IMR-90 (cell line): ENCODE measurements around the gene GIT1. TPM values are rescaled to one million over a fixed set of nuclear protein-coding genes. Genes with fewer than 3 reads are reported as not detected.

Experiments
- ATAC-seq: fragments of 200-7000 bp; cut with Tn5 transposase; 2 replicates; pipeline ENCODE4 v1.9.1; 2020; ENCODE audit warnings: low read depth, mild to moderate bottlenecking, moderate library complexity
- BruUV-seq: library from RNA; stranded (reverse); fragments of 400-500 nt; replicated peaks from 2 replicates; lab custom pipeline; 2021; lab: Mats Ljungman, UMichigan
- CTCF ChIA-PET: fragments of 300-600 bp; formaldehyde crosslinking; extraction: SDS; loops from one replicate; lab custom pipeline; 2021; ENCODE audit warnings: antibody characterized with exemption; lab: Yijun Ruan, JAX
- POLR2A ChIA-PET: fragments of 300-600 bp; sonication (Branson Sonifier 250); formaldehyde crosslinking; loops from one replicate; lab custom pipeline; 2022; ENCODE audit warnings: antibody characterized with exemption; ENCODE audit not compliant: unreplicated experiment; lab: Charles Lee
- DNase-seq: peaks from one replicate; pipeline ENCODE4 v3.0.0; 2013
- H2AFZ ChIP-seq: replicated peaks from 2 replicates; pipeline ENCODE3; 2013; ENCODE audit warnings: low read length, mild to moderate bottlenecking; ENCODE audit not compliant: poor library complexity
- H2AK5ac ChIP-seq: 2 replicates; pipeline ENCODE4 v1.6.1; 2013; ENCODE audit warnings: low read depth, low read length, inconsistent platforms
- H2AK9ac ChIP-seq: replicated peaks from 2 replicates; pipeline ENCODE3; 2013; ENCODE audit warnings: mild to moderate bottlenecking, low read depth, low read length, moderate library complexity; ENCODE audit not compliant: poor library complexity
- H2BK120ac ChIP-seq: 2 replicates; pipeline ENCODE4 v1.6.1; 2013; ENCODE audit warnings: low read depth, low read length, inconsistent platforms
- H2BK15ac ChIP-seq: 3 replicates; pipeline ENCODE4 v1.6.1; 2013; ENCODE audit warnings: low read depth, low read length, inconsistent platforms
- H2BK20ac ChIP-seq: 2 replicates; pipeline ENCODE4 v1.6.1; 2013; ENCODE audit warnings: low read depth, mild to moderate bottlenecking, inconsistent platforms, low read length, moderate library complexity
- H2BK5ac ChIP-seq: 2 replicates; pipeline ENCODE4 v1.6.1; 2013; ENCODE audit warnings: mild to moderate bottlenecking, low read depth, low read length, inconsistent platforms; ENCODE audit not compliant: poor library complexity, severe bottlenecking
- H3K14ac ChIP-seq: replicated peaks from 2 replicates; pipeline ENCODE4 v1.6.1; 2013; ENCODE audit warnings: low read depth, low read length, inconsistent platforms
- H3K18ac ChIP-seq: 2 replicates; pipeline ENCODE4 v1.6.1; 2013; ENCODE audit warnings: low read depth, low read length, control low read depth
- H3K23ac ChIP-seq: 2 replicates; pipeline ENCODE4 v1.6.1; 2013; ENCODE audit warnings: low read depth, low read length, inconsistent platforms
- H3K27ac ChIP-seq: 2 replicates; pipeline ENCODE4 v1.5.1; 2013; ENCODE audit warnings: mild to moderate bottlenecking, control low read depth, low read length; ENCODE audit not compliant: insufficient read depth
- H3K27me3 ChIP-seq: 2 replicates; pipeline ENCODE4 v1.6.1; 2013; ENCODE audit warnings: low read length; ENCODE audit not compliant: control insufficient read depth, insufficient read depth
- H3K36me3 ChIP-seq: 2 replicates; pipeline ENCODE4 v1.6.1; 2013; ENCODE audit warnings: low read length, mixed read lengths; ENCODE audit not compliant: control insufficient read depth, insufficient read depth
- H3K4ac ChIP-seq: 2 replicates; pipeline ENCODE4 v1.6.1; 2013; ENCODE audit warnings: low read depth, low read length, inconsistent platforms
- H3K4me1 ChIP-seq: 2 replicates; pipeline ENCODE4 v1.6.1; 2013; ENCODE audit warnings: low read length, mixed read lengths; ENCODE audit not compliant: control insufficient read depth, insufficient read depth
- H3K4me2 ChIP-seq: 2 replicates; pipeline ENCODE4 v1.6.1; 2013; ENCODE audit warnings: low read depth, mild to moderate bottlenecking, control low read depth, low read length, moderate library complexity
- H3K4me3 ChIP-seq: 2 replicates; pipeline ENCODE4 v1.5.1; 2013; ENCODE audit warnings: low read depth, mild to moderate bottlenecking, control low read depth, low read length, moderate library complexity; ENCODE audit not compliant: insufficient read depth
- H3K56ac ChIP-seq: 2 replicates; pipeline ENCODE4 v1.6.1; 2013; ENCODE audit warnings: low read length, inconsistent platforms; ENCODE audit not compliant: insufficient read depth; ENCODE audit errors: extremely low read depth
- H3K79me1 ChIP-seq, 2 experiments: 2 replicates each; pipeline ENCODE4 v1.6.1; 2013; ENCODE audit warnings: low read length in 2 of 2, inconsistent platforms in 1 of 2, low read depth in 1 of 2
- H3K9ac ChIP-seq: 2 replicates; pipeline ENCODE4 v1.6.1; 2013; ENCODE audit warnings: low read depth, low read length, control low read depth
- H3K9me1 ChIP-seq: 2 replicates; pipeline ENCODE4 v1.6.1; 2013; ENCODE audit warnings: low read length, inconsistent platforms; ENCODE audit not compliant: insufficient read depth
- H3K9me3 ChIP-seq: 2 replicates; pipeline ENCODE4 v1.6.1; 2013; ENCODE audit warnings: low read length; ENCODE audit not compliant: control insufficient read depth, insufficient read depth
- H4K20me1 ChIP-seq: 2 replicates; pipeline ENCODE4 v1.6.1; 2013; ENCODE audit warnings: low read length, inconsistent platforms; ENCODE audit not compliant: insufficient read depth
- H4K5ac ChIP-seq: 2 replicates; pipeline ENCODE4 v1.6.1; 2013; ENCODE audit warnings: mild to moderate bottlenecking, low read depth, low read length, control low read depth
- H4K8ac ChIP-seq, 2 experiments: 2 replicates each; pipeline ENCODE4 v1.6.1; 2013; ENCODE audit warnings: low read depth in 2 of 2, low read length in 2 of 2, control low read depth in 1 of 2, inconsistent platforms in 1 of 2
- H4K91ac ChIP-seq: 2 replicates; pipeline ENCODE4 v1.6.1; 2013; ENCODE audit warnings: low read depth, low read length, inconsistent platforms; ENCODE audit not compliant: insufficient read depth
- CTCF ChIP-seq: conservative IDR thresholded peaks from 2 replicates; pipeline ENCODE4 v1.5.1; 2012; ENCODE audit warnings: mild to moderate bottlenecking, low read depth, low read length, improper control_type of control experiment
- ELK1 ChIP-seq: fragments of 150-350 bp; IDR thresholded peaks from 2 replicates; pipeline ENCODE4 v1.6.1; 2016; ENCODE audit warnings: low read depth, mild to moderate bottlenecking, low read length, moderate library complexity, borderline replicate concordance
- MXI1 ChIP-seq: IDR thresholded peaks from 2 replicates; pipeline ENCODE4 v1.6.1; 2012; ENCODE audit warnings: low read depth, mild to moderate bottlenecking, low read length, moderate library complexity, borderline replicate concordance
- RAD21 ChIP-seq: IDR thresholded peaks from 2 replicates; pipeline ENCODE4 v1.6.1; 2012; ENCODE audit warnings: low read length, improper control_type of control experiment
- RFX5 ChIP-seq: IDR thresholded peaks from 2 replicates; pipeline ENCODE4 v1.8.0; 2012; ENCODE audit warnings: low read depth, mild to moderate bottlenecking, low read length, moderate library complexity
- WGBS, 2 experiments: methylation state at CpG; one replicate each; pipeline versions ENCODE4 v1.1.5 to v1.1.7; 2013; ENCODE audit warnings: missing lambda C conversion rate in 2 of 2; ENCODE audit not compliant: insufficient read length in 1 of 2; ENCODE audit errors: extremely low coverage in 2 of 2; 5-methylcytosine and 5-hydroxymethylcytosine counted together
- dilution Hi-C: fragments of 300-500 bp; cut with HindIII; formaldehyde crosslinking; loops from one replicate; pipeline ENCODE4 v1.14.3; 2018; ENCODE audit warnings: low sequenced_read_pairs; ENCODE audit not compliant: unreplicated experiment
- in situ Hi-C: fragments of 300-500 bp; cut with MboI; formaldehyde crosslinking; loops from 3 replicates; pipeline ENCODE4 v1.14.3; 2019; ENCODE audit warnings: low sequenced_read_pairs, inconsistent platforms, mixed read lengths
- intact Hi-C: fragments of 100-400 bp; cut with micrococcal nuclease; formaldehyde crosslinking; loops from 2 replicates; pipeline ENCODE4 v1.10.0; 2022
- polyA plus RNA-seq, 3 experiments: library from polyadenylated mRNA; depleted of rRNA; stranded (reverse); fragments of >200 nt; gene quantifications; 2 replicates each; pipeline ENCODE4 v1.2.3, GENCODE V29; 2012; ENCODE audit warnings: low replicate concordance in 1 of 3
- total RNA-seq: library from RNA; depleted of rRNA; stranded (reverse); fragments of >200 nt; gene quantifications from 2 replicates; pipeline ENCODE4 v1.2.3, GENCODE V29; 2012

GIT1 gene
- total and polyA plus RNA-seq, 2 of the 4 experiments (the other 2 are of a cell fraction): 14.2 to 34.2 TPM

GRCh38 chr17:29593591-29594518, 4.4 kb upstream of the GIT1 start:
- Histone ChIP-seq H3K18ac (no peak overlapping the region), H4K91ac (no peak overlapping the region), H4K20me1 (peaks cover 36% of the 10 kb centered on the region), H3K14ac (no peak overlapping the region), H2AK5ac (no peak overlapping the region), H2BK5ac (no peak overlapping the region), H3K4me1 (peaks cover 30% of the 10 kb centered on the region), H2AFZ (peak overlapping the region; percentile 89), H2AK9ac (peak overlapping the region; percentile 86), H3K9me1 (no peaks in the 10 kb centered on the region; the same call in 1 of the 2 replicates), H3K36me3 (no peaks in the 10 kb centered on the region), H2BK20ac (no peak overlapping the region), H3K4ac (no peak overlapping the region), H3K9ac (0 out of 2 replicates have a peak overlapping the region, but pooled peaks have one; percentile 48), H4K8ac (no peak overlapping the region; a peak in 1 of 4 replicates), H3K79me1 (peaks cover 0 to 24% of the 10 kb centered on the region in 2 experiments; a peak in 3 of 4 replicates), H4K5ac (no peak overlapping the region), H3K27me3 (peaks cover 2% of the 10 kb centered on the region; the same call in 1 of the 2 replicates), H2BK15ac (no peak overlapping the region), H2BK120ac (no peak overlapping the region), H3K4me3 (peak overlapping the region; percentile 73), H3K27ac (no peak overlapping the region), H3K9me3 (no peaks in the 10 kb centered on the region), H3K23ac (no peak overlapping the region; the same call in 1 of the 2 replicates), H3K56ac (no peak overlapping the region), H3K4me2 (peak overlapping the region; percentile 86)
- ChIA-PET POLR2A (no interaction called here), CTCF (interaction anchor here (1.2 kb wide), 1 partner anchor 24 kb away, joined by 3 read pairs; no protein-coding TSS in a partner anchor)
- TF ChIP-seq RAD21 (no peak), CTCF (0 out of 2 replicates have a peak, but pooled peaks have one; percentile 17), MXI1 (peak; percentile 76; the same call in 1 of the 2 replicates), ELK1 (no peak), RFX5 (no peak)
- DNase-seq (peak; percentile 24), ATAC-seq (no peak)
- WGBS, 2 experiments: 1% methylated on average over 14 of the region's 64 CpGs; no CpG with 5 or more reads in 1 of the 2 experiments
- in situ Hi-C loops (no loop called here), dilution Hi-C loops (no loop called here), intact Hi-C loops (no loop called here)
- BruUV-seq: no TSS peak
